GM19023 (cell line): ENCODE results near the gene SLC25A21.

Source experiments
- ATAC-seq: cut with Tn5 transposase; IDR thresholded peaks from one replicate; pipeline ENCODE4 v1.9.1; 2021; ENCODE audit warnings: mild to moderate bottlenecking, moderate library complexity; ENCODE audit not compliant: unreplicated experiment

The SLC25A21 gene

GRCh38 chr14:36791402-36791801 is 381.0 kb downstream of the SLC25A21 start:
- ATAC-seq: no peak

GRCh38 chr14:36785511-36785910 is 386.9 kb downstream of the SLC25A21 start:
- ATAC-seq: no peak

GRCh38 chr14:36784541-36784940 is 387.9 kb downstream of the SLC25A21 start:
- ATAC-seq: no peak

GRCh38 chr14:36781897-36782296 is 390.5 kb downstream of the SLC25A21 start:
- ATAC-seq: no peak

- ATAC-seq: no peak
These were observed 398.8 kb downstream of the SLC25A21 start for GRCh38 chr14:36773558-36773957.

- ATAC-seq: no peak
These were observed 399.3 kb downstream of the SLC25A21 start for GRCh38 chr14:36773136-36773540.

GRCh38 chr14:36771028-36771640 is 401.3 kb downstream of the SLC25A21 start:
- no peak for ATAC-seq

- no peak for ATAC-seq
These were observed 403.6 kb downstream of the SLC25A21 start for GRCh38 chr14:36768638-36769337.

GRCh38 chr14:36767603-36768281 is 404.7 kb downstream of the SLC25A21 start:
- no peak for ATAC-seq

GRCh38 chr14:36766974-36767373 is 405.4 kb downstream of the SLC25A21 start:
- ATAC-seq: no peak

GRCh38 chr14:36757734-36758601 is 414.4 kb downstream of the SLC25A21 start:
- ATAC-seq: no peak

- ATAC-seq: no peak
These were observed 416.2 kb downstream of the SLC25A21 start for GRCh38 chr14:36756226-36756625.

GRCh38 chr14:36755756-36756155 is 416.6 kb downstream of the SLC25A21 start:
- ATAC-seq: no peak

- no peak for ATAC-seq
These were observed 420.5 kb downstream of the SLC25A21 start for GRCh38 chr14:36751920-36752319.

GRCh38 chr14:36751106-36751505 is 421.3 kb downstream of the SLC25A21 start:
- no peak for ATAC-seq

GRCh38 chr14:36750244-36750643 is 422.2 kb downstream of the SLC25A21 start:
- no peak for ATAC-seq

- ATAC-seq: no peak
These were observed 423.7 kb downstream of the SLC25A21 start for GRCh38 chr14:36748610-36749213.

- ATAC-seq: no peak
These were observed 424.8 kb downstream of the SLC25A21 start for GRCh38 chr14:36747411-36748184.

- ATAC-seq: no peak
These were observed 425.5 kb downstream of the SLC25A21 start for GRCh38 chr14:36746872-36747271.

GRCh38 chr14:36741858-36742257 is 430.5 kb downstream of the SLC25A21 start:
- no peak for ATAC-seq
